ENCODE results near the gene UBQLN3. TPM values are rescaled to one million over a fixed set of nuclear protein-coding genes. Genes with fewer than 3 reads are reported as not detected.

Gene UBQLN3
- total RNA-seq, 2 experiments from 2014 or later: not detected

DNA sequence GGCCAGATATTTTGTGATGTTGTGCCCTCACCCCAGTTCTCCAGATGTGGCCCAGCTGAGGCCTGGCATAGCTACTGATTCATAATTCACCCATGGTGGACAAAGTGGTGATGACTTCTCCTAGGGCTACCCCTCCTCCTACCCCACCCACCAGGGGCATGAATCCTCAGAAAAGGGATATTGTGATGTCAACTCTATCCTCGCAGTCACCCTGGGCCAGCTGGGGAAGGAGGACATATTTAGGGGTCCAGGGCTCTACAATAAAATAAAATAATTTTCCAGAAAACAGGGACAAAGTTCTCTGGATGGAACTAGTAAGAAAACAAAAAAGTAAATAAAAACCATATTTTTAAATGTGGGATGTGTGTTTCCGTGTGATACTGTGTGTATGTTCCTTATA is 6.8 kb upstream of the UBQLN3 start, which contains the start of gene UBQLNL:
TSS of gene UBQLNL (minus strand) at position 101 of the 400 bp plus-strand sequence. CDS start 258 bp downstream, outside the sequence.
- H3K4me1 ChIP-seq (ENCODE audit: insufficient read depth, low read length, poor library complexity, severe bottlenecking): no peaks in the 10 kb centered on the region
- H3K36me3 ChIP-seq (ENCODE audit: insufficient read depth, low read length): no peaks in the 10 kb centered on the region
- ChIA-PET POLR2A (no interaction called here), CTCF (ENCODE audit: unreplicated experiment) (no interaction called here)
- no peak within 1 kb of the TSS for H3K27ac ChIP-seq (ENCODE audit: low read depth, low read length, poor library complexity, severe bottlenecking)
- no peaks in the 10 kb centered on the region for H4K20me1 ChIP-seq (ENCODE audit: insufficient read depth, low read length)
- no peaks in the 10 kb centered on the region for H3K9me3 ChIP-seq (ENCODE audit: low read length)
- H3K9me2 ChIP-seq (ENCODE audit: insufficient read depth, low read length): no peaks in the 10 kb centered on the region
- no peaks in the 10 kb centered on the region for H3K79me2 ChIP-seq (ENCODE audit: insufficient read depth, low read depth, low read length)
- H3K4me2 ChIP-seq (ENCODE audit: low read length): no peak within 1 kb of the TSS
- DNase-seq (ENCODE audit: low spot score): no peak
- no peak for TF ChIP-seq EZH2phosphoT487 (IDR thresholded peaks at IDR 0.05; ENCODE audit: borderline replicate concordance, low read depth, low read length)
- TF ChIP-seq, protein P1, sequence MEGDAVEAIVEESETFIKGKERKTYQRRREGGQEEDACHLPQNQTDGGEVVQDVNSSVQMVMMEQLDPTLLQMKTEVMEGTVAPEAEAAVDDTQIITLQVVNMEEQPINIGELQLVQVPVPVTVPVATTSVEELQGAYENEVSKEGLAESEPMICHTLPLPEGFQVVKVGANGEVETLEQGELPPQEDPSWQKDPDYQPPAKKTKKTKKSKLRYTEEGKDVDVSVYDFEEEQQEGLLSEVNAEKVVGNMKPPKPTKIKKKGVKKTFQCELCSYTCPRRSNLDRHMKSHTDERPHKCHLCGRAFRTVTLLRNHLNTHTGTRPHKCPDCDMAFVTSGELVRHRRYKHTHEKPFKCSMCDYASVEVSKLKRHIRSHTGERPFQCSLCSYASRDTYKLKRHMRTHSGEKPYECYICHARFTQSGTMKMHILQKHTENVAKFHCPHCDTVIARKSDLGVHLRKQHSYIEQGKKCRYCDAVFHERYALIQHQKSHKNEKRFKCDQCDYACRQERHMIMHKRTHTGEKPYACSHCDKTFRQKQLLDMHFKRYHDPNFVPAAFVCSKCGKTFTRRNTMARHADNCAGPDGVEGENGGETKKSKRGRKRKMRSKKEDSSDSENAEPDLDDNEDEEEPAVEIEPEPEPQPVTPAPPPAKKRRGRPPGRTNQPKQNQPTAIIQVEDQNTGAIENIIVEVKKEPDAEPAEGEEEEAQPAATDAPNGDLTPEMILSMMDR (conservative IDR thresholded peaks at IDR 0.05; ENCODE audit: low read length): no peak
- H3K4me3 ChIP-seq (ENCODE audit: low read depth, low read length, poor library complexity, severe bottlenecking): no peak within 1 kb of the TSS
- H2AFZ ChIP-seq (ENCODE audit: low read length): no peak within 1 kb of the TSS
- BruUV-seq (replicated peaks): no TSS peak
- intact Hi-C loops (cut with micrococcal nuclease; ENCODE audit: unreplicated experiment): no loop called here

DNA sequence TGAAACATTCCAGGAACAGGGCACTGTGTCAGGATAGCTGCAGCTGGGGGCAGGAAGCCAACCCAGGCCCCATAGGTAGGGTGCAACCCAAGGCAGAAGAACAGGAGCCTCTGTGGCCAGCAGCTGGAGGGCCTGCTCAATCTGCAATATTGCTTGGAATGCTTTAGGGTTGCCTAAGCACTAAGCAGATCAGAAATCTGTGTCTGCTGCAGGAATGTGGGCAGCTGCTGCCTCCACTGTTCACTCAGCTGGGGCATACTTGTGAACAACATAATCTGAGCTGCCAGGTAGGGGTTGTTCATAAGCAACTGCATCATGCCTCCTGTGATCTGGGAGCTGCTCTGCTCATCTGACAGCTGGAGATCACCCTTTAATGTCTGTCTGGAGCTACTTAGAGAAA is 5.1 kb upstream of the UBQLN3 start:
- Histone ChIP-seq H3K9me2 (ENCODE audit: insufficient read depth, low read length) (no peaks in the 10 kb centered on the region), H3K36me3 (ENCODE audit: insufficient read depth, low read length) (no peaks in the 10 kb centered on the region), H3K4me2 (ENCODE audit: low read length) (no peak overlapping the region), H3K4me3 (ENCODE audit: low read depth, low read length, poor library complexity, severe bottlenecking) (no peak overlapping the region), H3K27ac (ENCODE audit: low read depth, low read length, poor library complexity, severe bottlenecking) (no peak overlapping the region), H4K20me1 (ENCODE audit: insufficient read depth, low read length) (no peaks in the 10 kb centered on the region), H3K4me1 (ENCODE audit: insufficient read depth, low read length, poor library complexity, severe bottlenecking) (no peaks in the 10 kb centered on the region), H3K9me3 (ENCODE audit: low read length) (no peaks in the 10 kb centered on the region), H3K79me2 (ENCODE audit: insufficient read depth, low read depth, low read length) (no peaks in the 10 kb centered on the region), H2AFZ (ENCODE audit: low read length) (no peak overlapping the region)
- no peak for DNase-seq (ENCODE audit: low spot score)
- BruUV-seq (replicated peaks): no TSS peak
- TF ChIP-seq, protein P1 (conservative IDR thresholded peaks at IDR 0.05; ENCODE audit: low read length): no peak
- TF ChIP-seq EZH2phosphoT487 (IDR thresholded peaks at IDR 0.05; ENCODE audit: borderline replicate concordance, low read depth, low read length): no peak
- intact Hi-C loops (cut with micrococcal nuclease; ENCODE audit: unreplicated experiment): no loop called here
- CTCF ChIA-PET (ENCODE audit: unreplicated experiment): no interaction called here
- POLR2A ChIA-PET: interaction anchor here (0.8 kb wide), 1 partner anchor 16 kb away, joined by 4 read pairs; no protein-coding TSS in a partner anchor

DNA sequence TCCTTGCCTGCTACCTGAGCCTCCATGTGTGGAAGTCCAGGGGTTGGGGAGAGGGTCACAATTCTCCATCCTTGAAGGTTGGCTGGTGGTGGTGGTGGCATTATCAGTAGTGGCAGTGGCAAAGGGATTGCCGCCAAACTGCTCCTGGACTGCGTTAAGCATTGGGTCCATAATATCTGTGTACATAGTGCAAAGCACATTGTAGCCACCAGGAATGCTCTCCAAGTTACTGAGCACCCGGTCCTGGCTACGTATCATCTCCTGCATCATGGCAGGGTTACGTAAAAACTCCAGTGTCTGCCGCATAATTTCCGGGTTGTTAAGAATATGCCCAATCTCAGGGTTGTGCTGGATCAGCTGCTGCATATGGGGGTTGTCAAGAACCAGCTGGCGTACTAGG is 1.2 kb downstream of the UBQLN3 start:
- TF ChIP-seq, protein P1 (conservative IDR thresholded peaks at IDR 0.05; ENCODE audit: low read length): no peak
- TF ChIP-seq EZH2phosphoT487 (IDR thresholded peaks at IDR 0.05; ENCODE audit: borderline replicate concordance, low read depth, low read length): no peak
- Histone ChIP-seq H3K27ac (ENCODE audit: low read depth, low read length, poor library complexity, severe bottlenecking) (no peak overlapping the region), H3K4me2 (ENCODE audit: low read length) (no peak overlapping the region), H4K20me1 (ENCODE audit: insufficient read depth, low read length) (no peaks in the 10 kb centered on the region), H2AFZ (ENCODE audit: low read length) (no peak overlapping the region), H3K4me1 (ENCODE audit: insufficient read depth, low read length, poor library complexity, severe bottlenecking) (no peaks in the 10 kb centered on the region), H3K36me3 (ENCODE audit: insufficient read depth, low read length) (no peaks in the 10 kb centered on the region), H3K9me2 (ENCODE audit: insufficient read depth, low read length) (no peaks in the 10 kb centered on the region), H3K9me3 (ENCODE audit: low read length) (no peaks in the 10 kb centered on the region), H3K4me3 (ENCODE audit: low read depth, low read length, poor library complexity, severe bottlenecking) (no peak overlapping the region), H3K79me2 (ENCODE audit: insufficient read depth, low read depth, low read length) (no peaks in the 10 kb centered on the region)
- intact Hi-C loops (cut with micrococcal nuclease; ENCODE audit: unreplicated experiment): no loop called here
- no peak for DNase-seq (ENCODE audit: low spot score)
- CTCF ChIA-PET (ENCODE audit: unreplicated experiment): no interaction called here
- BruUV-seq (replicated peaks): no TSS peak
- POLR2A ChIA-PET: no interaction called here
